ENCODE results near the gene LMNB1.

Gene LMNB1

GRCh38 chr5:126846744-126847455 lies 70.0 kb downstream of the LMNB1 start:
- TF ChIP-seq CTCF (IDR thresholded peaks at IDR 0.05; ENCODE audit: insufficient read depth, low read length) (no peak), REST (IDR thresholded peaks at IDR 0.05; ENCODE audit: insufficient replicate concordance, low read depth) (no peak), POLR2AphosphoS5 (IDR thresholded peaks at IDR 0.05; ENCODE audit: low read depth) (no peak), SPI1 (IDR thresholded peaks at IDR 0.05; ENCODE audit: borderline replicate concordance, low read depth) (no peak), GABPA (IDR thresholded peaks at IDR 0.05; ENCODE audit: low read depth) (no peak)
- Histone ChIP-seq H3K27ac (replicated peaks) (no peak overlapping the region), H3K4me3 (replicated peaks; ENCODE audit: insufficient read depth, low read length) (no peak overlapping the region), H3K27me3 (ENCODE audit: insufficient read depth, poor library complexity, severe bottlenecking) (no peaks in the 10 kb centered on the region)
- no peak for DNase-seq (ENCODE audit: low read depth in 1 of 2, low spot score in 1 of 2)

- no peak for DNase-seq (ENCODE audit: low read depth in 1 of 2, low spot score in 1 of 2)
- Histone ChIP-seq H3K27me3 (ENCODE audit: insufficient read depth, poor library complexity, severe bottlenecking) (no peaks in the 10 kb centered on the region), H3K27ac (replicated peaks) (no peak overlapping the region)
These were observed 70.5 kb downstream of the LMNB1 start for GRCh38 chr5:126847456-126847820.

More at GRCh38 chr5:126847456-126847820, 70.5 kb downstream of the LMNB1 start:
- no peak overlapping the region for H3K4me3 ChIP-seq (replicated peaks; ENCODE audit: insufficient read depth, low read length)
- TF ChIP-seq CTCF (IDR thresholded peaks at IDR 0.05; ENCODE audit: insufficient read depth, low read length) (no peak), POLR2AphosphoS5 (IDR thresholded peaks at IDR 0.05; ENCODE audit: low read depth) (no peak), SPI1 (IDR thresholded peaks at IDR 0.05; ENCODE audit: borderline replicate concordance, low read depth) (no peak), REST (IDR thresholded peaks at IDR 0.05; ENCODE audit: insufficient replicate concordance, low read depth) (no peak), GABPA (IDR thresholded peaks at IDR 0.05; ENCODE audit: low read depth) (no peak)
